Measurements from ENCODE around the gene GDPGP1.

- TF ChIP-seq CTCF (conservative IDR thresholded peaks at IDR 0.05; ENCODE audit: low read depth, low read length) (no peak), EZH2phosphoT487 (IDR thresholded peaks at IDR 0.05; ENCODE audit: borderline replicate concordance, low read length) (no peak)
Measured at GRCh38 chr15:90205886-90206285, 28.1 kb upstream of the GDPGP1 start.
